GM20000 (cell line): ENCODE results near the gene CYSTM1.

ENCODE experiments used
- DNase-seq: peaks from one replicate; pipeline ENCODE4 v3.0.0; 2012; ENCODE audit warnings: low spot score
- TF ChIP-seq, protein P1 (sequence below): IDR thresholded peaks from 2 replicates; pipeline ENCODE4 v1.5.1; 2012; ENCODE audit warnings: mild to moderate bottlenecking, control low read depth; ENCODE audit errors: extremely low read depth, missing control alignments

The CYSTM1 gene

DNA sequence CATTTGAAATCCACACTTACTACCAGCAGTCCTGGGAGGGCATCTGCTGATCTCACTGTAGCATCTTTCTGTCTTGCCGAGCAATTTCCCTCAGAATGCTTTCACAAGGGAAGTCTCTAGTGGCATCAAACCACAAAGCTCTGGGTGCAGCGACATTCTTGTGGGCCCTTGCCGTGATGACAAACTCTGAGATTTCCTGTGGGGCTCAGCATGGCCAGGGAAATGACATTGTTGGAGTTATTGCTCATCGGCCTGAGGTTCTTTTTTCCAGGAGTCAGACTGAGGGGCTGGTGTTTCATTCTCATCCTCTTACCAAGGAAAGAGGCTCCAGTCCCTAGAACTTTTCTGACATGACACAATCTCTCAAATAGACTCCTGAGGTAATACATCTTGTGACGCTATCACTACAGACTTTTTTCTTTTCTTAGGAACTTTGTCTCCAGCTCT is 76.6 kb downstream of the CYSTM1 start:
- no peak for DNase-seq
- TF ChIP-seq, protein P1, sequence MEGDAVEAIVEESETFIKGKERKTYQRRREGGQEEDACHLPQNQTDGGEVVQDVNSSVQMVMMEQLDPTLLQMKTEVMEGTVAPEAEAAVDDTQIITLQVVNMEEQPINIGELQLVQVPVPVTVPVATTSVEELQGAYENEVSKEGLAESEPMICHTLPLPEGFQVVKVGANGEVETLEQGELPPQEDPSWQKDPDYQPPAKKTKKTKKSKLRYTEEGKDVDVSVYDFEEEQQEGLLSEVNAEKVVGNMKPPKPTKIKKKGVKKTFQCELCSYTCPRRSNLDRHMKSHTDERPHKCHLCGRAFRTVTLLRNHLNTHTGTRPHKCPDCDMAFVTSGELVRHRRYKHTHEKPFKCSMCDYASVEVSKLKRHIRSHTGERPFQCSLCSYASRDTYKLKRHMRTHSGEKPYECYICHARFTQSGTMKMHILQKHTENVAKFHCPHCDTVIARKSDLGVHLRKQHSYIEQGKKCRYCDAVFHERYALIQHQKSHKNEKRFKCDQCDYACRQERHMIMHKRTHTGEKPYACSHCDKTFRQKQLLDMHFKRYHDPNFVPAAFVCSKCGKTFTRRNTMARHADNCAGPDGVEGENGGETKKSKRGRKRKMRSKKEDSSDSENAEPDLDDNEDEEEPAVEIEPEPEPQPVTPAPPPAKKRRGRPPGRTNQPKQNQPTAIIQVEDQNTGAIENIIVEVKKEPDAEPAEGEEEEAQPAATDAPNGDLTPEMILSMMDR, result no peak

DNA sequence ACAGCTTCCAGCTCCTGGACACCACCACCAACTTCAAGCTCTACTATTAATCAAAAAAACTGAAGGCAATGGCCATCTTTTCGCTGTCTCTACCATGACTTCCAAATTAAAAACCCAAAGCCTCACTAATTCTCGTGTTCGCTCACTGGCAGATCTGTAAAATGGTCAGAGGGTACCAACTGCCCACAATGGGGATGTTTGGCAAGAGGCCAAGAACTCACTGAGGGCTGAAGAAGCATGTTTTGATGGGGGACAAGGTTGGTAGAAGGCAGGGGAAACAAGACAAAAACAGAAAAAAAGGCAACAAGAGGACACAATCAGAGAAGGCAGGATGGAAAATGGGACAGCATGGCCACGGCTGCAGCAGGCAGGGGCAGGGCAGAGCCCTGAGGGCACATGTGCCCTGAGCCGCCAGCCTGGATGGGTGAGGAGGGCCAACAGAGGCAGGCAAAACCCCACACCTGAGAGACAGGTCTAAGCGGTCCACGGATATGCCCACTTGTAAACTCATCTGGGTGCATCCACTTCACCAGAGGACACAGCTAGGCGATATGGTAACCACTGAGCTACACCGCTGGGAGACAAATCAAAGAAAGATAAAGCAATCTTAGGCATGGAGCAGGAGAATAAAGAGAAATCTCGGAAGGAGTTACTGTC is 77.6 kb downstream of the CYSTM1 start:
- TF ChIP-seq, protein P1, result no peak
- DNase-seq, result no peak

GRCh38 chr5:140253985-140254384 is 79.0 kb downstream of the CYSTM1 start:
- no peak for DNase-seq
- TF ChIP-seq, protein P1, result no peak

GRCh38 chr5:140255460-140256157 is 80.6 kb downstream of the CYSTM1 start:
- DNase-seq, result no peak
- TF ChIP-seq, protein P1, result no peak

DNA sequence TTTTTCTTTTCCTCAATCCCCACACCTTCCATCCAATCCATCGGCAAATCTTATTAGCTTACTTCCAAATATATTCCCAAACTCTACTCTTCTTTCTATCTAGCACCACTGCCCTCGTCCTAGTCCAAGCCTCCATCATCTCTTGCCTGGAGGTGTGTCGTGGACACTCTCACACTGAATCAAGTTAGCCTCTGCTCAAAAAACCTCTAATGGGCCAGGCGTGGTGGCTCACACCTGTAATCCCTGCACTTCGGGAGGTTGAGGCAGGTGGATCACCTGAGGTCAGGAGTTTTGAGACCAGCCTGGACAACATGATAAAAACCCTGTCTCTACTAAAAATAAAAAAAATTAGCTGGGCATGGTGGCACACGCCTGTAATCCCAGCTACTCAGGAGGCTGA is 81.7 kb downstream of the CYSTM1 start:
- no peak for DNase-seq
- TF ChIP-seq, protein P1, result no peak

DNA sequence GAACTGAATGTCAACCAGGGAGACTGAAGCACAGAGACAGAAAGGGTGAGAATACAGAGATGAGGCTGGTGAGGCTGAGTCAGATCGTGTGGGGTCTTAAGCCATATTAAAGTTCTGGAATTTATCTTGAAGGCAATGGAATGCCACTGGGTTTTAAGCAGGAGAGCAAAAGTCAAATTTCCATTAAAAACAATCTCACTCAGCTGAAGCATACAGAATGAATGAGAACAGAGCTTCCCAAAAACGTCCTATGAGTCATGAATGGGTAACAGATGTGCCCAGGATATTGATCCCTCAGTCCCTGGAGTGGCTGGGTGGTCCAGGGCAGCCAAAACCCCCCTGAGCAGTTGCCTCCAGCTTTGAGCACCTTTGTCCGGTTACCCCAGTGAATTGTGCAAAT is 83.0 kb downstream of the CYSTM1 start:
- DNase-seq, result no peak
- TF ChIP-seq, protein P1, result no peak

GRCh38 chr5:140258873-140259272 is 83.9 kb downstream of the CYSTM1 start:
- no peak for DNase-seq
- TF ChIP-seq, protein P1, result no peak
